ENCODE measurements around the gene LENG9.
A peak's percentile ranks its signal among the peaks of the same experiment; 100 is the strongest.

Gene LENG9

DNA sequence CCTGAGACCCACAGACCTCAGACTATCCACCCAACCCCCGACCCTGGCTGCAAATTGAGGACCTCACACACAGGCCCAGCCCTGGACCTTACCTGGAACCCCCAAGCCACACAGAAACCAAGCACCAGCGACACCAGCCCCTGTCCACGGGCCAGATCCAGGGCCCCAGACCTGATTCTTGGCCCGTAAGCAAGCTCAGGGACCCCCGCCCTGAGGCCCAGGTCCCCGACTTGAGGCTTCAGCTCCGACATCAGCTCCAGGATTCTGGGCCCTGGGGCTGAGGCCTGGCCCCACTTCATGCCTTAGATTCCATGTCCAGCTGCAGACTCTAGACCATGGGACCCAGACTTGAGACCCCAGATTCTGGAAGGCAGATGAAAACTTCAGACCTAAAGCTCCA, 42.1 kb downstream of the LENG9 start:
- no peak for DNase-seq (ENCODE audit: low read depth)

- no peak for DNase-seq (ENCODE audit: low read depth)
These were observed 42.4 kb downstream of the LENG9 start for GRCh38 chr19:54421169-54421516.

GRCh38 chr19:54420383-54421168, 43.0 kb downstream of the LENG9 start:
- DNase-seq (ENCODE audit: low read depth), result no peak

DNA sequence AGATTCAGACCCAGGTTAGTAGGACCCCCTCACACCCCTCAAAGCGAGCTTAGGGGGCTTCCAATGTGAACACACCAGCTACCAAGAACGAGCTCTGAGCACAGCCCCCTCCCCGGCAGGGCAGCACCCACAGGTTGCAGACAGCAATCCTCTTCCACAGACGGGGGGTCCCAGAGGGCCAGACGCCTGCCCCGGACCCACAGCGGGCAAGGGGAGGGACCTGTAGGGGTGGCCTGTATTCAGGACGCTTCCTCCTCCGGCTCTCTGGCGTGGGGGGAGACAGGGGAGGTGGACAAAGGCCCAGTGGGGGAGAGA, 43.6 kb downstream of the LENG9 start:
- no peak for DNase-seq (ENCODE audit: low read depth)

DNA sequence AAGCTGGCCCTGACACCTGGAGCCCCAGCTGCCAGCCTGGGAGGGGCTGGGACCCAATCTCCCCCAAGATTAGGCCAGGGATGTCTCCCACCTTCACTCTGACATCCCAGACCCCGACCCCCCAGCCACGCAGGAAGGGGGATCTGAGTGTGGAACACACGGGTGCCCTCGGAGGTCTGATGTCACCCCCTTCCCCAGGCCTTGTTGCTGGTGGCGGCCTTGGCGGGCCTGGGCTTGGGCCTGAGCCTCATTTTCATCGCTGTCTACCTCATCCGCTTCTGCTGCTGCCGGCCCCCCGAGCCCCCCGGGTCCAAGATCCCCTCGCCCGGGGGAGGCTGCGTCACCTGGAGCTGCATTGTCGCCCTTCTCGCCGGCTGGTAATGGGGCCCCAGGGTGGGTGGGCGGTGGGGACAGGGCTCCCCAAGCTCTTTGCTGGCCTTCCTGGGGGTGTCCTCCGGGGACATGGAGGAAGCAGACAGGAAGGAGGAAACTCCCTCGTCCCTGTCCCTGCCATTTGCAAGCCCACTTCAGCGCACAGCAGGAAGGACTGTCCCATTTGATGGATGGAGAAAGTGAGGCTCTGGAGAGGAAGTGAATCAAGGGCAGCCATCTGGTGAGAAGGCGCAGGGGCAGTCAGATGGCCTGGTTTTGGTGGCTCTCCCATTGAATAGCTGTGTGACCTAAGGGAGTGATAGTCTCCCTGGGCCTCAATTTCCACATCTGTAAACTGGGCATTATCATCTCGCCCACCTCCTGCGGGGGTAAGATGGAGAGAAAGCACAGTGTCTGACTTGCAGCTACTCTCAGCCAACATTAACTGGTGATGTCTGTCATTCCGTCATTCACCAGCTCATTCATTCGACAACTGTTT, 44.4 kb downstream of the LENG9 start:
- no peak for DNase-seq (ENCODE audit: low read depth)

- peak; percentile 62 for DNase-seq (ENCODE audit: low read depth)
These were observed 45.3 kb downstream of the LENG9 start for GRCh38 chr19:54418030-54418929.

- DNase-seq (ENCODE audit: low read depth), result no peak
These were observed 46.7 kb downstream of the LENG9 start for GRCh38 chr19:54416695-54417491.

- no peak for DNase-seq (ENCODE audit: low read depth)
These were observed 47.5 kb downstream of the LENG9 start for GRCh38 chr19:54415901-54416673.

GRCh38 chr19:54415208-54415900, 48.2 kb downstream of the LENG9 start, which contains the start of gene TTYH1:
Gene TTYH1 (plus strand): TSS chr19:54415464. CDS start chr19:54415553, 89 bp downstream.
- DNase-seq (ENCODE audit: low read depth), result no peak

DNA sequence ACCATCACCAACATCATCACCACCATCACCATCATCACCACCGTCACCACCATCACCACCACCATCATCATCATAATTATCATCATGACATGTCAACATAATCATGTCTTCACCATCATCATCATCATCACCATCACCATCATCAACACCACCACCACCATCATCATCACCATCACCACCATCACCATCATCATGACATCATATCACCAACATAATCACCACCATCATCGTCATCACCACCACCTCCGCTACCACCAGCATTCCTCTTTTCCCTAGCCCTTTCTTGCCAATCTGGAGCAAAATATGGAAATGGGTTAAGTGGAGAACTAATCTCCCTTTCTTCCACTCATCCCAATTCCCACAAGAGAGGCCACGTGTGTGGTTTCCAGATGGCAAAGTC, 49.4 kb downstream of the LENG9 start:
- DNase-seq (ENCODE audit: low read depth), result no peak

GRCh38 chr19:54412877-54413276, 50.7 kb downstream of the LENG9 start:
- DNase-seq (ENCODE audit: low read depth), result no peak
